ENCODE results near the gene OMP.

Gene OMP

DNA sequence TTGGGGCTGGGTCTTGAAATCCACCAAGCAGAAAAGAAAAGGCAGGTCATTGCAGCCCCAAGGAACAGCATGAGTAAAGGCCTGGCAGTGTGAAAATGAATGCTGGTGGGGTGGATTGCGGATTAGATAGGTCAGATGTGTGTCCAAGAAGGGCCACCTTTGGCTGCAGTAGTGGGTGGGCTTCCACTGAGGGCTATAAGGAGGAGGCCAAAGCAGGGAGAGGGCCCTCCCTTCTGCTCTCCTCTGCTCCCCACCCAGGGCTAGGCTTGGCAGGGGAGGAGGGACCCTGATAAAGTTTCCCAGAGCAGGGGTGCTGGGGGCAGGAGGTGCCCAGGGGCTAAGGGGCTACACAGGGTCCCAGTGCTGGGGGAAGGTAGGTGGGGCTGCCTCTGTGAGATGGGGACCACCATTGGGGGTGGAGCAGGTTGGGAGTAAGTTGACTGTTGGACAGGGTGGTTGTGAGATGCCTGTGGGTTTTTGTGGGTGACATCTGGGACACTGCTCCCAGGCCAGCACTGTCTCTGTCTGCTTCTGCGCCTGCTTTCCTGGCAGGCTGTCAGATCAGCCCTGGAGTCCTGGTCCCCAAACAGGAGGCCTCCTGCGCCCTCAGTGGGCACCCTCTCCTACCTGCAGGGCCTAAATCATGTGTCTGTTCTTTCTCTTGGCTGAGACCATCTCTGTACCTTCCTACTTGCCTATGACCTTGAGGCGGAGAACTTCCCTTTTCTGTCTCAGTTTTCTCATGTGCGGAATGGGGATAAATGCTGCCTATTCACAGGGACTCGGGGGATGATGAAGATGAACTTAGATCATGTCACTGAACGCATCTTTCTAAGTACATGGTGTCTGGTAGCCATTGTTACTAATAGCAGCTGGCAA lies 33.9 kb upstream of the OMP start:
- TF ChIP-seq, protein P1, sequence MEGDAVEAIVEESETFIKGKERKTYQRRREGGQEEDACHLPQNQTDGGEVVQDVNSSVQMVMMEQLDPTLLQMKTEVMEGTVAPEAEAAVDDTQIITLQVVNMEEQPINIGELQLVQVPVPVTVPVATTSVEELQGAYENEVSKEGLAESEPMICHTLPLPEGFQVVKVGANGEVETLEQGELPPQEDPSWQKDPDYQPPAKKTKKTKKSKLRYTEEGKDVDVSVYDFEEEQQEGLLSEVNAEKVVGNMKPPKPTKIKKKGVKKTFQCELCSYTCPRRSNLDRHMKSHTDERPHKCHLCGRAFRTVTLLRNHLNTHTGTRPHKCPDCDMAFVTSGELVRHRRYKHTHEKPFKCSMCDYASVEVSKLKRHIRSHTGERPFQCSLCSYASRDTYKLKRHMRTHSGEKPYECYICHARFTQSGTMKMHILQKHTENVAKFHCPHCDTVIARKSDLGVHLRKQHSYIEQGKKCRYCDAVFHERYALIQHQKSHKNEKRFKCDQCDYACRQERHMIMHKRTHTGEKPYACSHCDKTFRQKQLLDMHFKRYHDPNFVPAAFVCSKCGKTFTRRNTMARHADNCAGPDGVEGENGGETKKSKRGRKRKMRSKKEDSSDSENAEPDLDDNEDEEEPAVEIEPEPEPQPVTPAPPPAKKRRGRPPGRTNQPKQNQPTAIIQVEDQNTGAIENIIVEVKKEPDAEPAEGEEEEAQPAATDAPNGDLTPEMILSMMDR (IDR thresholded peaks at IDR 0.05; ENCODE audit: borderline replicate concordance, control extremely low read depth, extremely low read depth, insufficient read depth, missing control alignments), result no peak
- peak; percentile 24 for DNase-seq (ENCODE audit: low spot score)
- in situ Hi-C loops (cut with MboI; ENCODE audit: low sequenced_read_pairs, unreplicated experiment), result no loop called here

DNA sequence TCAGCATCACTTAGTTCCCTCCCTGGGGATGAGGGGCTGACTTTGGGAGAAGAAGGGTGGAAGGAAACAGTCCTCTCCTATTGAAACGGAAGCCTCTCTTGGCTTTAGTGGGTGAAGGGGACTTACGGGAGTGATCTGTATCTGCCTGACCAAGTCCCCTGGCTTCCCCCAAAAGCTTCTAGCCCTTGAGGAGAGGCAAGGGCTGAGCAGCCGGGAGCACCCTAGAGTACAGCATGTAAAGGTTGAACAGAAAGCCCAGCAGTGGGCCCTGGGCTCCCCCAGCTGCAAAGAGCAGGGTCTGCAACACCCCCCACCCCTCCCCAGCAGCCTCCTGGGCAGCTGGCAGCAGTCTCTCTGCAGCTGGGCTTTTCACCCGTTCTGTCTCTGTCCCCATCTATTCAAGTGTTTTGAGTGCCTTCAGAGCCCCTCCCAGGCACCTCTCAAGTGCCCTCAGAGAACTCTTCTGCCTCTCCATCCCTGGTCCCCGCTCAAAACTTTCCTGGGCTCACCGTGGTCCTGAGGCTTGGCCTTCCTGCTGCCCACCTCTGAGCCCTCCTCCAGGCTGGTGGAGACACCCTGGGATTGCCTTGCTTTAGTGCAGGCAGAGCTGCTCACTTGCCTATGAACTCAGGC lies 33.2 kb upstream of the OMP start:
- DNase-seq (ENCODE audit: low spot score), result peak; percentile 21
- in situ Hi-C loops (cut with MboI; ENCODE audit: low sequenced_read_pairs, unreplicated experiment), result no loop called here
- TF ChIP-seq, protein P1 (IDR thresholded peaks at IDR 0.05; ENCODE audit: borderline replicate concordance, control extremely low read depth, extremely low read depth, insufficient read depth, missing control alignments), result no peak

DNA sequence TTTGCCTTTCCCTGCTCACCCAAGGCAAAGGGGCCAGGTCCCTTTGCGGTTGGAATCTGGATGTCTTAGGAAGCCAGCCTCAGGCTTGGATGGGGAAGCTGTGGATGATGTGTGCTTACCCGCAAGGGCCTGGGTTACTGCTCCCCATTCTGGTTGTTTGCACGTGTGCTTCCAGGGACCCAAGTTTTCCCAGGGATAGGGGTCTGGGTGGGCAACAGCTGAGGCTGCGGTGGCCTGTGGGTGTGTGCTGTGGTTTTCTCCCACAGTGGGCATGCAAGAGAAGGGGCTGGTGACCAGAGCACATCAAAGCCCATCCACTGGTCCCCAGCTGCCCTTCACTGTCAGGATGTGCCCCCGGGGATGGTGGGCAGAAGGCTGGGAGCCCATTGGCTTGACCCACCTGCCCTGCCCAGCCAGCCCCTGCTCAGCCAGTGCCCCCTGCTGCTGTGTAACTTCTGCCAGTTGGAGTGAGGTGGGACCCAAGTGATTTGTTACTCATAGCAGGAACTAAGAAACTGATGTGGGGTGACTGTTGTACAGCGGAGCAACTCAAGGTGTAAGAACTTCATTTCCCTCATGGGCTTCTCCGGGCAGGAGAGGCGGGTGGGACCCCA lies 32.6 kb upstream of the OMP start:
- in situ Hi-C loops (cut with MboI; ENCODE audit: low sequenced_read_pairs, unreplicated experiment), result no loop called here
- TF ChIP-seq, protein P1 (IDR thresholded peaks at IDR 0.05; ENCODE audit: borderline replicate concordance, control extremely low read depth, extremely low read depth, insufficient read depth, missing control alignments), result no peak
- peak; percentile 23 for DNase-seq (ENCODE audit: low spot score)

DNA sequence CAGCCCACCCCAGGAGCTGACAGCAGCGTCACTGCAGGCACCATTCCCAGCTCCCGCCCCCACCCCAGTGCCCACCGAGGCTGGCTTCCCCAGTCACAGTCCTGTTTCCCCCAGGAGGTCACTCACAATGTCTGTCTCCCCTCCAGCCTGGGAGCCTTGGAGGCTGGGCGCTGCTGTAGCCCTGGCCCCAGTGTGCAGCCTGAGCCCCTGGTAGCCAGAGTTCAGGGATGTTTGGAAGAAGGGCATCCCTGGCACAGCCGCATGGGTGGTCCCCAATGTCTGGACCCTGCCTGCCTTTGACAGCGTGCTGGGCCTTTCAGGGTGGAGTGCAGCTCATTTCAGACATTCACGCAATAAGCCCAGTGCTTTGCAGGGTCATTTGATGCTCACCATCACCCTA lies 31.6 kb upstream of the OMP start:
- in situ Hi-C loops (cut with MboI; ENCODE audit: low sequenced_read_pairs, unreplicated experiment), result no loop called here
- DNase-seq (ENCODE audit: low spot score), result no peak
- TF ChIP-seq, protein P1 (IDR thresholded peaks at IDR 0.05; ENCODE audit: borderline replicate concordance, control extremely low read depth, extremely low read depth, insufficient read depth, missing control alignments), result no peak

DNA sequence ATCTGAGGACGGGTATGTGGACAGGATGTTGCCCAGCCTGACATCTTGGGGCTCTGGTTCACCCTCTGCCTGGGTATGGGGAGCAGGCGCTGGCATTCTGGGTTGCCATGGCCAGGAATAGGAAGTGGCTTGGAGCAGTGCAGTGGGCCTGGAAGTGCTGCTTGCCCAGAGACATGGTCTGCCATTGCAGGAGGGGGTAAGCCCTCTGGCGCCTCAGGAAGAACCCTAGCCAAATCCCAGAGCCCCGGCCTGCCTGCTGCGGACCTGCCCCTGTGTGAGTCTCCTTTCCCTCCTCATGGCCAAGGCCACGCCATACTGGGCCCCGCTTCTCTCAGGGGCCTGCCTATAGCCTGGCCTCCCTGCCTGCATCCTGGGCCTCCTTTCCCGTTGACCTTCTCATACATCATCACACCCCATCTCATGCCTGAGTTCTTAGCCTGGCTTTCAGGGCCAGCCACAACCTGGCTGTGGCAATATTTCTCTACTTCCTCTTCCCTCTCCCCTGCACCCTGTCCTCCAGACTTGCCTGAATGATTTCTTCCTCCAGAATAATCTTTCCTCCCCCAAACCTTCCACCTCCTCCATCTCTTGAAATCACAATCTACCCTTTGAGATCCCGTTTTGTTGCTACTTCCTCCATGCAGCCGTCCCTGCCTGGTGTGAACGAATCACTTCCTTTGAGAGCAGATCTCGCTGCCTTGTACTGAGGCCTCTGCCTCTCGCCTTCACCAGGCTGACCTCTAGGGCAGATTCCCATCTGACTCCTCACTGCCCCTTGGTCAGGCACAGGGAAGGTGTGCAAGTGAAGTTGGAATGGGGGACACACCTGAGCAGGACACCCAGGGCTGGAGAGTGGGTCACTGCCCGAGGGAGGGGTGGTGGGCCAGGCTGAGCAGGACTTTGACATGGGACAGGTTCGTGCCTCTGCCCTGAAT lies 30.7 kb upstream of the OMP start:
- peak; percentile 31 for DNase-seq (ENCODE audit: low spot score)
- TF ChIP-seq, protein P1 (IDR thresholded peaks at IDR 0.05; ENCODE audit: borderline replicate concordance, control extremely low read depth, extremely low read depth, insufficient read depth, missing control alignments), result no peak
- in situ Hi-C loops (cut with MboI; ENCODE audit: low sequenced_read_pairs, unreplicated experiment), result no loop called here

All from GM13976 (cell line).